Activated CD8-positive, alpha-beta T cell treated with anti-CD3 and anti-CD28 coated beads, Interleukin-2, amount 10 ng/mL, durations not matched to agents 7 days and 5 days (primary cell): ENCODE results near the gene SGCA. TPM values are rescaled to one million over a fixed set of nuclear protein-coding genes. Genes with fewer than 3 reads are reported as not detected.

Experiments used
- ATAC-seq: fragments of 150-1000 bp; cut with Tn5 transposase; one replicate; pipeline ENCODE4 v1.10.0; 2021; ENCODE audit warnings: moderate library complexity
- CTCF ChIA-PET: fragments of 350-600 bp; sonication (Branson Sonifier 250); formaldehyde crosslinking; loops from one replicate; lab custom pipeline; 2021; ENCODE audit warnings: antibody characterized with exemption; lab: Charles Lee
- POLR2A ChIA-PET: fragments of 350-600 bp; sonication (Branson Sonifier 250); formaldehyde crosslinking; loops from one replicate; lab custom pipeline; 2021; ENCODE audit warnings: antibody characterized with exemption; lab: Charles Lee
- DNase-seq: peaks from one replicate; pipeline ENCODE4 v3.0.0-alpha.2; 2020
- H3K27ac Mint-ChIP-seq: one replicate; pipeline ENCODE4 v1.8.0; 2021; ENCODE audit warnings: mild to moderate bottlenecking, mixed read lengths
- H3K27me3 Mint-ChIP-seq: one replicate; pipeline ENCODE4 v1.8.0; 2021; ENCODE audit warnings: low read depth, mixed read lengths
- H3K36me3 Mint-ChIP-seq: one replicate; pipeline ENCODE4 v1.8.0; 2021; ENCODE audit warnings: low read depth, mixed read lengths
- H3K4me1 Mint-ChIP-seq: one replicate; pipeline ENCODE4 v1.8.0; 2021; ENCODE audit warnings: low read depth, mixed read lengths
- H3K4me3 Mint-ChIP-seq: one replicate; pipeline ENCODE4 v1.8.0; 2021; ENCODE audit warnings: mild to moderate bottlenecking, mixed read lengths
- H3K9me3 Mint-ChIP-seq: one replicate; pipeline ENCODE4 v1.8.0; 2022; ENCODE audit warnings: mixed read lengths; ENCODE audit not compliant: insufficient read depth
- total RNA-seq, 2 experiments: library from RNA; stranded (reverse); gene quantifications; one replicate each; pipeline ENCODE4 v1.2.3, GENCODE V29; 2021

SGCA gene
- total RNA-seq, 2 experiments from 2014 or later = not detected

DNA sequence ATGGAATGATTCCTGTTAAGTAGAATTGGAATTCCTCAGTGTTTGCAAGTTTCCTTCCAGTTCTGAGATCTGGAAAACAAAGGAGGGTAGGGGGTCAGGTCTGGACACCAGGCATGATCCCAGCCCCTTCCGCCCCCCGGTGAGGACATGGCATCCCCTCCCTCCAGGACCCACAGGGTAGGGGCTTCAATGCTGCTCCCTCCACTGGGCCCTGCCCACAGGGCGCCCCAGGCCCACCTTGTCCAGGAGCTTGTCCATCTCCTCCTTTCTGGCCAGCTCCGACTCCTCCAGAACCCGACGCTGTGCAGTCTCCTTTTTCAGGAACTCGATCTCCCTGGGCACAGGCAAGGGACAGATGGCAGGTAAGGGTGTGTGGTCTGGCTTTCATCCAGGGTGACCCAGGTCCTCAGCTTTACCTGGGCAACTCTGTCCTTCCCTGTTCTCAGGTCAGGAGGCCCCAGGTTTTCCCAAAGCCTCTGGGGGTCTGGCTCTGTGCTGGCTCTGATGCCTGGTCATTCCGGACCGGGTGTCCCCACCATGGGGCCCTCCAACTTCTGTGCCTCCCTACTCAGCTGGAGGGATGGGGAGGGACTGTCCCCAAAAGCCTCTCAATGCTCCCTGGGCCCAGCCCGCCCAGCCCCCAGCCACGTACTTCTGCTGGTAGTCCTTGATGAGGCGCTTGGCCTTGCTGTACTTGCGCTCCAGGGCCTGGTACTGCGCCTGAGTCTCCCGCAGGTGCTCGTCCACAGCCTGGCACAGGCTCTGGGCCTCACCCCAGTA is 30.3 kb upstream of the SGCA start:
- no peaks in the 10 kb centered on the region for H3K9me3 Mint-ChIP-seq
- no peak for DNase-seq
- peaks cover 5% of the 10 kb centered on the region for H3K27me3 Mint-ChIP-seq
- ChIA-PET CTCF (interaction anchor here (1.4 to 1.6 kb wide), 3 partner anchors 16 to 41 kb away, joined by 3 to 8 read pairs (median 3); no protein-coding TSS in a partner anchor), POLR2A (interaction anchor here (0.5 to 2.5 kb wide), 2 partner anchors 17 to 315 kb away, joined by 3 to 8 read pairs; no protein-coding TSS in a partner anchor)
- no peak overlapping the region for H3K27ac Mint-ChIP-seq
- H3K4me3 Mint-ChIP-seq = no peak overlapping the region
- peaks cover 32% of the 10 kb centered on the region for H3K4me1 Mint-ChIP-seq
- peaks cover 65% of the 10 kb centered on the region for H3K36me3 Mint-ChIP-seq
- ATAC-seq = no peak

DNA sequence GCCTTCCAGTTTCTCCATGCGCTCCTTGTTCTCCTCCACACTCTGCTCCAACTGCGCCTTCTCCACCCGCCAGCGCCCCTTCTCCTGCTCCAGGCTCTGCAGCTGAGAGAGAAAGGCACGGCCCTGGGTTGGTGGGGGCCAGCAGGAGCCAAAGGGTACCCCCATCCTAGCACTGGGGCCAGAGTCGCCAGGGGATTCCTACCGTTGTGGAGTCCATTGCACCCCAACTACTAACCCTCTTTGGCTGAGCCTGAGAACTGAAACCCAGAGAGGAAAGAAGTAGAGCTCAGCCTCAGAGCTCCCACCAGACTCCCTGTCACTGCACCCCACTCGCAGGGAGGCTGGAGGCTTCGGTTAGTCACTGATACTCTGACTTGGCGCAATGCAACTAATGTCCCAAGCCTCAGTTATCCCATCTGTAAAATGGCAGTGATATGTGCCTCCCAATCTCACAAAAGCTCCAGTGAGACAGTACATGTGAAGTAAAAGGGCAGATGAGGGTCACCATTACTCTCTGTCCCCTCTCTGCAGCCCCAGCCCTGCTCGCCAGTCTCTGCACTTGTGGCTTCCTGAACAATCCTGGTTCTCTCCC is 29.6 kb upstream of the SGCA start:
- Mint-ChIP-seq H3K9me3 (no peaks in the 10 kb centered on the region), H3K27me3 (no peaks in the 10 kb centered on the region), H3K4me3 (no peak overlapping the region), H3K36me3 (peaks cover 70% of the 10 kb centered on the region), H3K4me1 (peaks cover 34% of the 10 kb centered on the region), H3K27ac (peak overlapping the region; percentile 35)
- POLR2A ChIA-PET = interaction anchor here (2.5 kb wide), 1 partner anchor 16 kb away, joined by 8 read pairs; no protein-coding TSS in a partner anchor
- CTCF ChIA-PET = interaction anchor here (1.4 to 1.6 kb wide), 3 partner anchors 15 to 42 kb away, joined by 3 to 8 read pairs (median 3); no protein-coding TSS in a partner anchor
- ATAC-seq (no peak), DNase-seq (no peak)

DNA sequence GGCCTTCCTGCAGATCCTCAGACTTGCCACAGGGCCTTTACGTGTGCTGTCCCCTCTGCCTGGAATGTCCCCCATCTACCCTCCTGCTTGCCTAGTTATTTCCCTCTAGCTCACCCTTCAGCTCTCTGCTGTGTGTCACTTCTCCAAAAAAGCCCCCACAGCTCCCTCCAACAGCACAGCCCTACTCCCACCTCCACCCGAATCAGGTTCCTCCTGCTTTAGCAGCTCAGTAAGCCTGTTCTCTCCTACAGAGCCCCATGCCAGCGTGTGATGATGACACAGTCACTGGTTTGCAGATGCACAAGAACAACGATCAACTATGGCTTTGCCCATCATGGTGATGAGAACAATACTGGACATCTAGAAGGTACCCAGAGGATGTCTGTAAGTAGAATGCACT is 28.8 kb upstream of the SGCA start:
- Mint-ChIP-seq H3K36me3 (peaks cover 79% of the 10 kb centered on the region), H3K4me3 (no peak overlapping the region), H3K27me3 (no peaks in the 10 kb centered on the region), H3K9me3 (no peaks in the 10 kb centered on the region), H3K27ac (no peak overlapping the region), H3K4me1 (peaks cover 36% of the 10 kb centered on the region)
- ChIA-PET CTCF (interaction anchor here (0.6 to 4.9 kb wide), 6 partner anchors 14 to 63 kb away, joined by 3 to 67 read pairs (median 3); partner anchors contain the start of gene PPP1R9B), POLR2A (interaction anchor here (2.5 kb wide), 1 partner anchor 15 kb away, joined by 8 read pairs; no protein-coding TSS in a partner anchor)
- ATAC-seq (no peak), DNase-seq (no peak)

DNA sequence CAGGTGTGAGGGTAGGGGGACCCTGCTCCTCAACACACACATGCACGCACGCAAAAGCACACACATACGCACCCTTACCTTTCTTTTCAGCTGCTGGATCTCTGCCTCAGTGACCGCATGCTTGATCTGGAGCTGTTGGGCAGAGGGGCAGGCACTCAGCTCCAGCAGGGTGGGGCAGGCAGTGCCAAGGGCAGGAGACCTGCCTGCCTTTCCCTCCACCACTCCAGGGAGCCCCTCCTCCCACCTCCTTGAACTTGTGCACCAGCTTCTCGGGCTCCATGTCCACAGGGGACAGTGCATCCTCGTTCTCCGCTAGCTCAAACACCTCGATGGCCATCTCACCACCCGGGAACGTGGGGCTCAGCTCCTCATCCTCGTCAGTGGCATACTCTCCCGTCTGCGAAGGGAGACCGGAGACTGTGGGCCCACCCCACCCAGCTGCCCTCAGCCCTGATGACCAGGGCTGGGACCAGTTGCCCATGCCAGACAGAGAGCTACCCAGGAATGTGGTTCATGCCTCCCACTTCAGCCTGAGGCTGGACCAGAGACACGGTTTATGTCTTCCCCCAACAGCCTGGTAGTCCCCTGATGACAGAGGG is 26.5 kb upstream of the SGCA start:
- DNase-seq = no peak
- ChIA-PET POLR2A (interaction anchor here (0.8 to 1.4 kb wide), 6 partner anchors 8 to 30 kb away, joined by 3 to 6 read pairs (median 4); no protein-coding TSS in a partner anchor), CTCF (interaction anchor here (0.8 to 4.9 kb wide), 16 partner anchors 9 to 157 kb away, joined by 3 to 67 read pairs (median 4); partner anchors contain the start of genes PPP1R9B and SAMD14)
- Mint-ChIP-seq H3K27me3 (no peaks in the 10 kb centered on the region), H3K4me3 (no peak overlapping the region), H3K27ac (peak overlapping the region; percentile 90), H3K9me3 (no peaks in the 10 kb centered on the region), H3K4me1 (peaks cover 52% of the 10 kb centered on the region), H3K36me3 (peaks cover 86% of the 10 kb centered on the region)
- ATAC-seq = no peak

- peak overlapping the region; percentile 62 for H3K4me3 Mint-ChIP-seq
Observed at GRCh38 chr17:50139950-50140885, 25.6 kb upstream of the SGCA start.

GRCh38 chr17:50141026-50141744 is 24.6 kb upstream of the SGCA start:
- no peak for DNase-seq
- ChIA-PET CTCF (interaction anchor here (0.9 to 4.9 kb wide), 11 partner anchors 9 to 47 kb away, joined by 3 to 67 read pairs (median 4); partner anchors contain the start of genes PPP1R9B and SAMD14), POLR2A (interaction anchor here (1.0 to 1.2 kb wide), 4 partner anchors 9 to 21 kb away, joined by 3 to 5 read pairs (median 4); no protein-coding TSS in a partner anchor)
- H3K9me3 Mint-ChIP-seq = no peaks in the 10 kb centered on the region
- peak overlapping the region; percentile 90 for H3K27ac Mint-ChIP-seq
- no peaks in the 10 kb centered on the region for H3K27me3 Mint-ChIP-seq
- ATAC-seq = no peak
- peaks cover 71% of the 10 kb centered on the region for H3K4me1 Mint-ChIP-seq
- peaks cover 95% of the 10 kb centered on the region for H3K36me3 Mint-ChIP-seq
- peak overlapping the region; percentile 62 for H3K4me3 Mint-ChIP-seq

More at GRCh38 chr17:50139950-50140885, 25.6 kb upstream of the SGCA start:
- peak; percentile 90 for ATAC-seq
- H3K27ac Mint-ChIP-seq = peak overlapping the region; percentile 90
- peaks cover 94% of the 10 kb centered on the region for H3K36me3 Mint-ChIP-seq
- H3K9me3 Mint-ChIP-seq = no peaks in the 10 kb centered on the region
- POLR2A ChIA-PET = interaction anchor here (1.0 to 1.4 kb wide), 7 partner anchors 9 to 29 kb away, joined by 3 to 6 read pairs (median 4); no protein-coding TSS in a partner anchor
- peak; percentile 88 for DNase-seq
- no peaks in the 10 kb centered on the region for H3K27me3 Mint-ChIP-seq
- peaks cover 62% of the 10 kb centered on the region for H3K4me1 Mint-ChIP-seq
- CTCF ChIA-PET = interaction anchor here (0.9 to 4.9 kb wide), 14 partner anchors 8 to 137 kb away, joined by 3 to 67 read pairs (median 4); partner anchors contain the start of genes PPP1R9B and SAMD14

GRCh38 chr17:50141745-50142110 is 24.1 kb upstream of the SGCA start:
- Mint-ChIP-seq H3K36me3 (peaks cover 94% of the 10 kb centered on the region), H3K27me3 (no peaks in the 10 kb centered on the region), H3K9me3 (no peaks in the 10 kb centered on the region), H3K4me3 (peak overlapping the region; percentile 60), H3K4me1 (peaks cover 76% of the 10 kb centered on the region), H3K27ac (peak overlapping the region; percentile 90)
- ATAC-seq (no peak), DNase-seq (no peak)
- ChIA-PET POLR2A (interaction anchor here (1.2 kb wide), 1 partner anchor 10 kb away, joined by 4 read pairs; no protein-coding TSS in a partner anchor), CTCF (interaction anchor here (1.7 to 4.9 kb wide), 3 partner anchors 9 to 20 kb away, joined by 4 to 67 read pairs (median 62); partner anchors contain the start of genes PPP1R9B and SAMD14)

DNA sequence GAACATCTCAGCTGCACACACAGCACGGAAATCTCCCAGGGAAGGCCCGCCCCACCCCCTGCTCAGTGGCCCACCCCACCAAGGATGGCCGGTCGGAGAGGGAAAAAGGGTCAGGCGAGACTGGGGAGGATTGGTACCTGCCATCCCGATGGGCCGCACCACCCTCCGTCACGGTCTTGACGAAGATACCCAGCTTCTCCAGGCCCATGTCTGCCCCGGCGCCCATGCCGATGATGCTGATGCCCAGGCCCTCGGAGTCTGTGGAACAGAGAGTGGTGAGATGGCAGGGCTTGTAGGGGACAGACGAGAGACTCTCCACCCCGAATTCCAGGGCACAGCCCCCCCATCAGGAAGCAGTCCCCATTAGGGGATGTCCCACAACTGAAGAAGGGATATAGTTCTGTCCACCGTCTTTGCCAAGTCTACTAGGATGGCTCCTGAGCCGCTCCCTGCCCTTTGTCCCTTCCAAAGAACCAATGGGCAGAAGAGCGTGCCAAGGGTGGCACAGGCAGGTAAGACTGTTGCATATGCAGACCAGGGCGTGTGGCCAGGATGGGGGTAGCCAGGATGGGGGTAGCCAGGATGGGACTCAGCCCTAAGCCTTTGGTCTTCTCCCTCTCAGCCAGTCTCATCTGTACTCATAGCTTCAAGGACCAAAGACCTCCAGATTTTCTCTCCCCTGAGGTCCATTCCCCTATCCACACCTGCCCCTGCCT is 22.2 kb upstream of the SGCA start:
- peak overlapping the region; percentile 90 for H3K27ac Mint-ChIP-seq
- peaks cover 85% of the 10 kb centered on the region for H3K4me1 Mint-ChIP-seq
- POLR2A ChIA-PET = interaction anchor here (0.9 kb wide), 1 partner anchor 8 kb away, joined by 3 read pairs; no protein-coding TSS in a partner anchor
- H3K27me3 Mint-ChIP-seq = no peaks in the 10 kb centered on the region
- no peak overlapping the region for H3K4me3 Mint-ChIP-seq
- CTCF ChIA-PET = interaction anchor here (1.2 to 9.7 kb wide), 6 partner anchors 9 to 26 kb away, joined by 3 to 118 read pairs (median 6); no protein-coding TSS in a partner anchor
- DNase-seq (no peak), ATAC-seq (no peak)
- H3K36me3 Mint-ChIP-seq = peaks cover 92% of the 10 kb centered on the region
- H3K9me3 Mint-ChIP-seq = no peaks in the 10 kb centered on the region

- no peak overlapping the region for H3K4me3 Mint-ChIP-seq
- peaks cover 81% of the 10 kb centered on the region for H3K4me1 Mint-ChIP-seq
- CTCF ChIA-PET = interaction anchor here (1.4 to 9.7 kb wide), 3 partner anchors 14 to 25 kb away, joined by 3 to 118 read pairs (median 8); no protein-coding TSS in a partner anchor
- peaks cover 87% of the 10 kb centered on the region for H3K36me3 Mint-ChIP-seq
- H3K27ac Mint-ChIP-seq = peak overlapping the region; percentile 81
- no peaks in the 10 kb centered on the region for H3K27me3 Mint-ChIP-seq
- DNase-seq (no peak), ATAC-seq (no peak)
- H3K9me3 Mint-ChIP-seq = no peaks in the 10 kb centered on the region
- POLR2A ChIA-PET = no interaction called here
Observed at GRCh38 chr17:50144355-50144754, 21.4 kb upstream of the SGCA start.
